Omental fat pad (tissue), 4 donors: Measurements from ENCODE around the gene FSD1. TPM values are rescaled to one million over a fixed set of nuclear protein-coding genes. Genes with fewer than 3 reads are reported as not detected.
A peak's percentile ranks its signal among the peaks of the same experiment; 100 is the strongest.

Source experiments
- ATAC-seq: fragments of 150-250 bp; one replicate; pipeline ENCODE4 v1.9.1; 2016; ENCODE audit warnings: mild to moderate bottlenecking, moderate library complexity; ENCODE audit not compliant: low FRiP score
- DNase-seq: peaks from one replicate; pipeline ENCODE4 v3.0.0-alpha.2; 2019; ENCODE audit warnings: low spot score
- total RNA-seq, 4 donors: library from RNA; depleted of rRNA; stranded (reverse); fragments of >200 nt; gene quantifications; one replicate each; pipeline ENCODE4 v1.1.0, GENCODE V29; 2016
- TF ChIP-seq, protein P1 (sequence below), 3 donors: fragments of 450-650 bp; IDR thresholded peaks; one replicate each; pipeline ENCODE4 v1.5.1; 2016 to 2017; ENCODE audit warnings: antibody characterized with exemption in 3 of 3, mild to moderate bottlenecking in 3 of 3, moderate library complexity in 2 of 3

The FSD1 gene
- total RNA-seq, 4 donors from 2014 or later: not detected

DNA sequence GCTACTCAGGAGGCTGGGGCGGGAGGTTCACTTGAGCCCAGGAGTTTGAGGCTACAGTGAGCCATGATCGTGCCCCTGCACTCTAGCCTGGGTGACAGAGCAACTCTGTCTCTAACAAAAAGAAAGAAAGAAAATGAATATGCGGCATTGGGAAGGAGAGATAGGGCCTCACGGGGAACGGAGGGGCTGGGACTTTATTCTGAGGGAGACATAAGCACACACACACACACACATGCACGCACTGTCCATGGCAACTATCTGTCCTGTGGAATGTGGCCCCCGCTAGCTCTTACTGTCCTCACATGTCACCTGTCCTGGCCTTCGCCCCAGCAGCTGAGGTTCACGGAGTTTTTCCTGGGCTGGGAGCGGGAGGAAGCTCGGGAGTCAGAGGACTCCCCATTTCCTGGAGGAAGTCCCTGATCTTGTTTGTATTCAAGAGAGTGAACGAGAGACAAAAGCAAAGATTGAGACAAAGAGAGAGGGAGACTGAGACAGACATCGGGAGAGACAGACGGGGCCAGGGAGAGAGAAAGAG is 33.6 kb downstream of the FSD1 start:
- TF ChIP-seq, protein P1, sequence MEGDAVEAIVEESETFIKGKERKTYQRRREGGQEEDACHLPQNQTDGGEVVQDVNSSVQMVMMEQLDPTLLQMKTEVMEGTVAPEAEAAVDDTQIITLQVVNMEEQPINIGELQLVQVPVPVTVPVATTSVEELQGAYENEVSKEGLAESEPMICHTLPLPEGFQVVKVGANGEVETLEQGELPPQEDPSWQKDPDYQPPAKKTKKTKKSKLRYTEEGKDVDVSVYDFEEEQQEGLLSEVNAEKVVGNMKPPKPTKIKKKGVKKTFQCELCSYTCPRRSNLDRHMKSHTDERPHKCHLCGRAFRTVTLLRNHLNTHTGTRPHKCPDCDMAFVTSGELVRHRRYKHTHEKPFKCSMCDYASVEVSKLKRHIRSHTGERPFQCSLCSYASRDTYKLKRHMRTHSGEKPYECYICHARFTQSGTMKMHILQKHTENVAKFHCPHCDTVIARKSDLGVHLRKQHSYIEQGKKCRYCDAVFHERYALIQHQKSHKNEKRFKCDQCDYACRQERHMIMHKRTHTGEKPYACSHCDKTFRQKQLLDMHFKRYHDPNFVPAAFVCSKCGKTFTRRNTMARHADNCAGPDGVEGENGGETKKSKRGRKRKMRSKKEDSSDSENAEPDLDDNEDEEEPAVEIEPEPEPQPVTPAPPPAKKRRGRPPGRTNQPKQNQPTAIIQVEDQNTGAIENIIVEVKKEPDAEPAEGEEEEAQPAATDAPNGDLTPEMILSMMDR (IDR thresholded peaks at IDR 0.05): no peak
- ATAC-seq (no peak), DNase-seq (no peak)

DNA sequence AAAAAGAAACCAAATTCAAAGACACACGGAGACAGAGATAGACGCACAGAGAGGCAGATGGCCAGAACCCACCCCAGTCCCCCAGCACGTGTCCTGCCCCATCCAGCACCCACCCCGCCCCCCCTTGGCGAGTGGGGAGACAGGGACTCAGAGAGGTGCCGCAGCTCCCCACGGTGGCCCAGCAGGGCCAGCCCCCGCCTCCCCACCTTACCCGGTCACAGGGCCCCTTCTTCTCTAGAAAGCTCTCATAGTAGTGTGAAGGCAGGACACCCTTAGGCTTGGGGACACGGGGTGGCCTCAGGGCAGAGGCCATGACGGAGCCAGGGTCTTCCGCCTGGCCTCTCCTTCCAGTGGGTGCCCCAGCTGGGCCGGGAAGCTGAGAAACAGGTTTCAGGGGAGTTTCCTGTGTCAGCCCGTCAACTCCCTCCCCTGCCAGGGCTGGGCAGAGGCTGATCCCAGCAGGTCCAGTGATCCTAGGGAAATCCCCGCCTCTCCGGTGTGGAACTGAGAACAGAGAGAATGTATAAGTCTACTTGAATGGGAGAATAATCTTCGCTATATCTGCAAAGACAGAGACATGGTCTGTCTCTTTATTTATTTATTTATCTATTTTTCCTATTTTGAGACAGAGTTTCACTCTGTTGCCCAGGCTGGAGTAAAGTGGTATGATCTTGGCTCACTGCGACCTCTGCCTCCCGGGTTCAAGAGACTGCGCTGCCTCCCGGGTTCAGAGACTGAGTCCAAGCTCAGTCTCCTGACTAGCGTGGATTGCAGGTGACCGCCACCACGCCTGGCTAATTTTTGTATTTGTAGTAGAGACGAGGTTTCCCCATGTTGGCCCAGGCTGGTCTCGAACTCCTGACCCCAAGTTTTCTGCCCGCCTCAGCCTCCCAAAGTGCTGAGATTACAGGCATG is 34.3 kb downstream of the FSD1 start, which contains the start of gene STAP2:
STAP2 (minus strand) TSS at position 387 of the 915 bp plus-strand sequence; CDS start at position 313, 74 bp downstream.
- DNase-seq (no peak), ATAC-seq (peak; percentile 8)
- TF ChIP-seq, protein P1 (IDR thresholded peaks at IDR 0.05): no peak

DNA sequence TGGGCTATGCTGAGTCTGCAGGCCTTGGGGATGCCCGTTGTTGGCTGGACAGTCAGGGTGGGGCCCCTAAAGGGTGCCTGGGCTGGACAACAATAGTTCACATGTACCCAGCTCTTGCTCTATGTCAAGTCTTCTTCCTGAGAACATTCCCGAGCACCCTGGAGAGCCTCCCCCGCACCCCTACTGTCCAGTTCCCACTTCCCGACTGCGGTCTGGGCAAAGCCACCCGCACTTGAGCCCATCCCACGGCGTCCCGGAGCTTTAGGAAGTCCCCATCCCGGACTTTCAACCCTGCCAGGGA is 37.9 kb downstream of the FSD1 start:
- DNase-seq: no peak
- TF ChIP-seq, protein P1 (IDR thresholded peaks at IDR 0.05): no peak
- peak; percentile 29 for ATAC-seq

DNA sequence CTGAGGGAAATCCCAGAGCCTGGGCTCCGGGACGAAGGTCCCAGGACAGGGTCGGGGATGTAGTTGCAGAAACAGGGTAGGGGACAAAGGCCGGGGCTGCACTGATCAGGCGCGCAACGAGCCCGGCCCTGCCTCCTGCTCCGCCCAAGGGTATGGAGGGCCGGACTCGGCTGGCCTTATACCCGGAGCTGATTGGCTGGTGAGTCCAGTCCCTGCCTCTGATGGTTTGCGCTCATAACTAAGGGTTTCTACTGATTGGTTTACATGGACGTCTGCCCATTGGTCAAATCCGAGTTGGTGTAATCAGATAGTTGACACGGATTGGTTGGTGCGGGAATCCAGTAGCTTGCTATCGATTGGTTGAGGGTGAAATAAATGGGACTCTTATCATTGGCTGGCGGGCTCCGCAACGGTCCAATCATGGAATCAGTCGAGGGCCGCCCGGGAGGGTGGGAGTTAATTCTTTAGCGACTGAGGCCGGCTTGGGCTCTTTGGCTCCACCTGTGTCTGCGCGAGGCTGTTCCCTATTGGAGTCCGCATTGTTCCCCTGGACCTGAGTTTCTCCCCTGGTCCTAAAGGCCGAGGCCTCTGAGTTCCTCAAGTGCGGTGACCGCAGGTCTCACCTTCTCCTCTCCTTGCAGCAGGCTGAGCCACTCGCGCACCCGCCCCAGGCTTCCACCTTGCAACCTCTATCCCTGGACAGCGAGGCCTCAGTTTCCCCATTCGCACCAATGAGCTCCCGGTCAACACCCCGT is 38.4 kb downstream of the FSD1 start:
- TF ChIP-seq, protein P1 (IDR thresholded peaks at IDR 0.05): no peak
- ATAC-seq: peak; percentile 95

DNA sequence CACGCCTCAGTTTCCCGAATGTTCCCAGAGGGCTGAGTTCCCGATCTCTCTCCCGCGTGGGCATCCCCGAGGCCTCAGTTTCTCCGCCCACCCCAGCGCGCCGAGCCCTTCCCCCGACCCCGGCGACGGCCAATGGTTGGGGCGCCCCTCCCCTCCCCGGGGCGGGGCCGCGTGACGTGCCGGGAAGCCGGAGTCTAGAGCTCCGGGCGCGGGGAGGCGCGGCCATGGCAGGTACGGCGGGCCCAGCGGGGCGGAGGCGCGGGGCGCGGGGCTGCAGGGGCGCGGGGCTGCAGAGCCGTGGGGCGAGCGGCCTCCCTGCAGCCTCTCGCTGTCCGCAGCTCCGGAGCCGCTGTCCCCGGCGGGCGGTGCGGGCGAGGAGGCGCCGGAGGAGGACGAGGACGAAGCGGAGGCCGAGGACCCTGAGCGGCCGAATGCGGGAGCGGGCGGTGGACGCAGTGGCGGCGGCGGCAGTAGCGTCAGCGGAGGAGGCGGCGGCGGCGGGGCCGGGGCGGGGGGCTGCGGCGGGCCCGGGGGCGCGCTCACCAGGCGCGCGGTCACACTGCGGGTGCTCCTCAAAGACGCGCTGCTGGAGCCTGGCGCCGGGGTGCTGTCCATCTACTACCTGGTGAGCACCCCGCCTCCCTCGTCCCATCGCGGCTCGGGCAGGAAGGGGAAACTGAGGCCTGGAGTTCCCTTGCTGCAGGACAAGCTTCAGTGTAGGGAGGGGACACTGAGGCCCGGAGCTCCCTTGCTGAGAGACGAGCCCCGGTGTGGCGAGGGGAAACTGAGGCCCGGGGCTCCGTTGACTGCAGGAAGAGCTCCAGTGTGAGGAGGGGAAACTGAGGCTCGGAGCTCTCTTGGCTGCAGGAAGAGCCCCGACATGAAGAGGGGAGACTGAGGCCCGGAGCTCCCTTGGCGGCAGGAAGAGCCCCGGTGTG is 39.2 kb downstream of the FSD1 start, which contains the start of gene MPND:
MPND (plus strand) TSS at position 193 of the 938 bp plus-strand sequence; CDS start at position 225, 32 bp downstream.
- ATAC-seq (peak; percentile 84), DNase-seq (peak; percentile 84)
- TF ChIP-seq, protein P1 (IDR thresholded peaks at IDR 0.05): no peak

More for the DNA sequence above, 38.4 kb downstream of the FSD1 start:
- peak; percentile 73 for DNase-seq
